Measurements from ENCODE around the gene ATRN. TPM values are rescaled to one million over a fixed set of nuclear protein-coding genes. Genes with fewer than 3 reads are reported as not detected.

The ATRN gene
- polyA plus RNA-seq, 1 donor (not counting 4 experiments of a cell fraction or from before 2014, with no cell fraction given), result 49.9 TPM

DNA sequence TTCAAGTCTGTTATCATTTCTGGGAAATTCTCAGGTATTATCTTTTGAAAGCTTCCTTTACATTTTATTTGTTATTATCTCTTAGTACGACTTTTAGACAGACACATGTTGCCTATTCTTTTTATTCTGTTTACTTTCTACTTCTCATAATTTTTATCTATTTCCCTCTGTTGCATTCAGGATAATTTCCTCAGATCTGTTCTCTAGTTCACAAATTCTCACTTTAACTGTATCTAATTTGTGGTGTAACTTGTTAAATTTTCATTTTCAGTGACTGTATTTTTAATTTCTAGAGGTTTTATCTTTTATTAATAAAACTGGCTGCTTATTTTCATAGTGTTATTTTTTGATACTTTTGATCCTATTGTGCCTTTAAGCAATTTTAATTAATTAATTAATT, 16.0 kb downstream of the ATRN start:
- H2AFZ ChIP-seq (ENCODE audit: control insufficient read depth, low read length), result no peak overlapping the region
- dilution Hi-C loops (cut with MboI; ENCODE audit: extremely low pct_ligation_motif_present, low sequenced_read_pairs), result no loop called here
- no peak for FAIRE-seq
- no peak overlapping the region for H3K4me2 ChIP-seq (ENCODE audit: control insufficient read depth, extremely low read depth, insufficient read depth, low read depth, low read length)
- TF ChIP-seq, protein P1, sequence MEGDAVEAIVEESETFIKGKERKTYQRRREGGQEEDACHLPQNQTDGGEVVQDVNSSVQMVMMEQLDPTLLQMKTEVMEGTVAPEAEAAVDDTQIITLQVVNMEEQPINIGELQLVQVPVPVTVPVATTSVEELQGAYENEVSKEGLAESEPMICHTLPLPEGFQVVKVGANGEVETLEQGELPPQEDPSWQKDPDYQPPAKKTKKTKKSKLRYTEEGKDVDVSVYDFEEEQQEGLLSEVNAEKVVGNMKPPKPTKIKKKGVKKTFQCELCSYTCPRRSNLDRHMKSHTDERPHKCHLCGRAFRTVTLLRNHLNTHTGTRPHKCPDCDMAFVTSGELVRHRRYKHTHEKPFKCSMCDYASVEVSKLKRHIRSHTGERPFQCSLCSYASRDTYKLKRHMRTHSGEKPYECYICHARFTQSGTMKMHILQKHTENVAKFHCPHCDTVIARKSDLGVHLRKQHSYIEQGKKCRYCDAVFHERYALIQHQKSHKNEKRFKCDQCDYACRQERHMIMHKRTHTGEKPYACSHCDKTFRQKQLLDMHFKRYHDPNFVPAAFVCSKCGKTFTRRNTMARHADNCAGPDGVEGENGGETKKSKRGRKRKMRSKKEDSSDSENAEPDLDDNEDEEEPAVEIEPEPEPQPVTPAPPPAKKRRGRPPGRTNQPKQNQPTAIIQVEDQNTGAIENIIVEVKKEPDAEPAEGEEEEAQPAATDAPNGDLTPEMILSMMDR (optimal IDR thresholded peaks at IDR 0.05 in 1 of 3, IDR thresholded peaks at IDR 0.05 in 1 of 3, conservative IDR thresholded peaks at IDR 0.05 in 1 of 3; ENCODE audit: extremely low read depth in 1 of 3, insufficient read depth in 2 of 3, low read length in 3 of 3), result no peak
- TF ChIP-seq EZH2 (IDR thresholded peaks at IDR 0.05; ENCODE audit: low read length), result no peak
- DNase-seq (ENCODE audit: low read depth, low spot score), result no peak
- H3K9ac ChIP-seq (ENCODE audit: control insufficient read depth, extremely low read depth, insufficient read depth, low read length), result no peak overlapping the region
- H3K4me3 ChIP-seq (ENCODE audit: control insufficient read depth in 2 of 3, extremely low read depth in 1 of 3, insufficient read depth in 2 of 3, low read depth in 1 of 3, low read length in 3 of 3), result no peak overlapping the region
- no peaks in the 10 kb centered on the region for H3K9me1 ChIP-seq (ENCODE audit: control insufficient read depth, extremely low read depth, insufficient read depth, low read length)
- H3K36me3 ChIP-seq (ENCODE audit: control insufficient read depth in 2 of 2, extremely low read depth in 1 of 2, insufficient read depth in 2 of 2, low read length in 2 of 2), result no peaks in the 10 kb centered on the region
- peaks cover 11% of the 10 kb centered on the region for H3K4me1 ChIP-seq (ENCODE audit: control insufficient read depth, extremely low read depth, insufficient read depth, low read length)
- H3K9me3 ChIP-seq (ENCODE audit: control insufficient read depth, low read depth, low read length), result no peaks in the 10 kb centered on the region
- H4K20me1 ChIP-seq (ENCODE audit: control insufficient read depth, extremely low read depth, insufficient read depth, low read length), result no peaks in the 10 kb centered on the region
- H3K79me2 ChIP-seq (ENCODE audit: control insufficient read depth, insufficient read depth, low read length), result peaks cover 48% of the 10 kb centered on the region
- no peak overlapping the region for H3K27ac ChIP-seq (ENCODE audit: control insufficient read depth, insufficient read depth, low read length)
- no peaks in the 10 kb centered on the region for H3K27me3 ChIP-seq (ENCODE audit: control insufficient read depth, extremely low read depth, insufficient read depth, low read length)

DNA sequence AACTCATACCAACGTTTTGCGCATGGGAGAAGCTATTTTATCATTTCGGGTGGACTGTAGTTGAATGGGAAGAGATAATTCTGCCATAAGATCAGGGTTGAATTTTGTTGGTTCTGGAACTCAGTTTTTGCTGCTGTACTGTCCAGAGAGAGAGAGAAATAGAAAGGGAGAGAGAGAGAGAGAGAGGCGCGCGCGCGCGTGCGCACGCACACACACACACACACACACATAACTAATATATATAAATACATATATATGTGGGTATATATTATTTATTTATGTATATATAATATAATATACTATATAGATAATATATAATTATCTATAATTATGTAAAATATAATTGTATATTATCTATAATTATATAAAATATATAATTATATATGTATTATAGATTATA, 21.9 kb downstream of the ATRN start:
- Histone ChIP-seq H3K9ac (ENCODE audit: control insufficient read depth, extremely low read depth, insufficient read depth, low read length) (no peak overlapping the region), H3K4me1 (ENCODE audit: control insufficient read depth, extremely low read depth, insufficient read depth, low read length) (peaks cover 2% of the 10 kb centered on the region), H3K4me2 (ENCODE audit: control insufficient read depth, extremely low read depth, insufficient read depth, low read depth, low read length) (no peak overlapping the region), H4K20me1 (ENCODE audit: control insufficient read depth, extremely low read depth, insufficient read depth, low read length) (peaks cover 4% of the 10 kb centered on the region), H3K79me2 (ENCODE audit: control insufficient read depth, insufficient read depth, low read length) (peaks cover 49% of the 10 kb centered on the region), H2AFZ (ENCODE audit: control insufficient read depth, low read length) (no peak overlapping the region), H3K9me3 (ENCODE audit: control insufficient read depth, low read depth, low read length) (peaks cover 7% of the 10 kb centered on the region), H3K27me3 (ENCODE audit: control insufficient read depth, extremely low read depth, insufficient read depth, low read length) (no peaks in the 10 kb centered on the region), H3K4me3 (ENCODE audit: control insufficient read depth in 2 of 3, extremely low read depth in 1 of 3, insufficient read depth in 2 of 3, low read depth in 1 of 3, low read length in 3 of 3) (no peak overlapping the region), H3K27ac (ENCODE audit: control insufficient read depth, insufficient read depth, low read length) (no peak overlapping the region), H3K36me3 (ENCODE audit: control insufficient read depth in 2 of 2, extremely low read depth in 1 of 2, insufficient read depth in 2 of 2, low read length in 2 of 2) (no peaks in the 10 kb centered on the region), H3K9me1 (ENCODE audit: control insufficient read depth, extremely low read depth, insufficient read depth, low read length) (no peaks in the 10 kb centered on the region)
- no peak for FAIRE-seq
- no peak for TF ChIP-seq EZH2 (IDR thresholded peaks at IDR 0.05; ENCODE audit: low read length)
- TF ChIP-seq, protein P1 (optimal IDR thresholded peaks at IDR 0.05 in 1 of 3, IDR thresholded peaks at IDR 0.05 in 1 of 3, conservative IDR thresholded peaks at IDR 0.05 in 1 of 3; ENCODE audit: extremely low read depth in 1 of 3, insufficient read depth in 2 of 3, low read length in 3 of 3), result no peak
- dilution Hi-C loops (cut with MboI; ENCODE audit: extremely low pct_ligation_motif_present, low sequenced_read_pairs), result no loop called here
- DNase-seq (ENCODE audit: low read depth, low spot score), result no peak

Data from keratinocyte (primary cell).